Ishikawa (cell line): Measurements from ENCODE around the gene LRRC3B.

ENCODE experiments used
- CEBPB ChIP-seq: IDR thresholded peaks from 2 replicates; pipeline ENCODE4 v1.6.1; 2012
- CREB1 ChIP-seq: IDR thresholded peaks from 2 replicates; pipeline ENCODE4 v1.6.1; 2012; ENCODE audit warnings: low read depth
- EGR1 ChIP-seq: IDR thresholded peaks from 2 replicates; pipeline ENCODE4 v1.6.1; 2012
- EP300 ChIP-seq: IDR thresholded peaks from 2 replicates; pipeline ENCODE4 v1.6.1; 2012; ENCODE audit warnings: borderline replicate concordance
- FOXM1 ChIP-seq: IDR thresholded peaks from 2 replicates; pipeline ENCODE4 v1.6.1; 2012; ENCODE audit warnings: low read depth, borderline replicate concordance
- MAX ChIP-seq: IDR thresholded peaks from 2 replicates; pipeline ENCODE4 v1.6.1; 2012
- RAD21 ChIP-seq: IDR thresholded peaks from 2 replicates; pipeline ENCODE4 v1.6.1; 2012; ENCODE audit warnings: low read depth
- REST ChIP-seq: IDR thresholded peaks from 2 replicates; pipeline ENCODE4 v1.6.1; 2012; ENCODE audit warnings: low read depth, mild to moderate bottlenecking
- TAF1 ChIP-seq: IDR thresholded peaks from 2 replicates; pipeline ENCODE4 v1.6.1; 2012; ENCODE audit warnings: low read depth, mild to moderate bottlenecking
- TCF12 ChIP-seq: IDR thresholded peaks from 2 replicates; pipeline ENCODE4 v1.6.1; 2012; ENCODE audit warnings: low read depth
- USF1 ChIP-seq: IDR thresholded peaks from 2 replicates; pipeline ENCODE4 v1.6.1; 2012
- ZBTB7A ChIP-seq: IDR thresholded peaks from 2 replicates; pipeline ENCODE4 v1.6.1; 2012; ENCODE audit warnings: low read depth

- no peak for TF ChIP-seq ZBTB7A
- no peak for TF ChIP-seq USF1
- no peak for TF ChIP-seq RAD21
- no peak for TF ChIP-seq CEBPB
- TF ChIP-seq EGR1 = no peak
- TF ChIP-seq EP300 = no peak
- TF ChIP-seq TCF12 = no peak
- TF ChIP-seq MAX = no peak
- TF ChIP-seq CREB1 = no peak
- no peak for TF ChIP-seq TAF1
- TF ChIP-seq REST = no peak
- no peak for TF ChIP-seq FOXM1
Observed at GRCh38 chr3:26596335-26596734, 26.2 kb upstream of the LRRC3B start.
